Measurements from ENCODE around the gene ACTMAP. TPM values are rescaled to one million over a fixed set of nuclear protein-coding genes. Genes with fewer than 3 reads are reported as not detected.

The ACTMAP gene
- total RNA-seq, 2 experiments from 2014 or later = 3.9 to 5.7 TPM

DNA sequence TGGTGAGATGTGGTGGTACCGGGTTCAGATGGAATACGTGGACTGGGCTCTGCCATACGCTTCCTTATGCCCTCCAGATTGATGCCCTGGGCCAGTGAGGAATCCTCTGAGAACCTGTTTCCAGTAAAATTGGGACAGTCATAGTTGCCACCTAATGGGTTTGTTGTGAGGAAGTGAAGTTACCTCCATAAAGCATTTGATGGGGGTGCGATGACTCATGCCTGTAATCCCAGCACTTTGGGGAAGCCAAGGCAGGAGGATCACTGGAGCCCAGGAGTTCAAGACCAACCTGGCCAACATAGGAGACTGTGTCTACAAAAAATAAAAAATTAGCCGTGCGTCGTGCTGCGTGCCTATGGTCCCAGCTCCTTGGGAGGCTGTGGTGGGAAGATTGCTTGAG lies 5.5 kb upstream of the ACTMAP start:
- peaks cover 77% of the 10 kb centered on the region for H3K36me3 Mint-ChIP-seq (ENCODE audit: low read depth)
- CTCF ChIA-PET = interaction anchor here (1.9 to 2.9 kb wide), 2 partner anchors 43 to 51 kb away, joined by 7 to 11 read pairs; partner anchors contain the start of gene EGLN2
- no peaks in the 10 kb centered on the region for H3K27me3 Mint-ChIP-seq
- H3K9me3 Mint-ChIP-seq = no peaks in the 10 kb centered on the region
- H3K36me3 ChIP-seq (ENCODE audit: insufficient read depth, low read length) = peaks cover 57% of the 10 kb centered on the region
- no peak overlapping the region for H3K27ac ChIP-seq (ENCODE audit: low read depth in 1 of 2, low read length in 2 of 2)
- H3K27ac Mint-ChIP-seq = peak overlapping the region; percentile 86
- H3K4me3 Mint-ChIP-seq = peak overlapping the region; percentile 79
- ATAC-seq (ENCODE audit: poor library complexity) (no peak), DNase-seq (no peak)
- H3K9me3 ChIP-seq (ENCODE audit: control insufficient read depth in 1 of 2, insufficient read depth in 1 of 2, low read length in 2 of 2) = no peaks in the 10 kb centered on the region
- peaks cover 67% of the 10 kb centered on the region for H3K4me1 ChIP-seq (ENCODE audit: insufficient read depth, low read length)
- peak overlapping the region; percentile 41 for H3K4me3 ChIP-seq (ENCODE audit: low read length)
- H3K27me3 ChIP-seq (ENCODE audit: control insufficient read depth in 1 of 2, insufficient read depth in 2 of 2, low read length in 2 of 2) = no peaks in the 10 kb centered on the region
- H3K4me1 Mint-ChIP-seq (ENCODE audit: low read depth) = peaks cover 55% of the 10 kb centered on the region
- intact Hi-C loops (cut with DNase I, micrococcal nuclease) = loop anchor here in 1 of 2 experiments (10.0 kb wide), 1 partner anchor 291 kb away; the partner anchor contains the start of genes BLVRB and SPTBN4
- TF ChIP-seq, protein P1, sequence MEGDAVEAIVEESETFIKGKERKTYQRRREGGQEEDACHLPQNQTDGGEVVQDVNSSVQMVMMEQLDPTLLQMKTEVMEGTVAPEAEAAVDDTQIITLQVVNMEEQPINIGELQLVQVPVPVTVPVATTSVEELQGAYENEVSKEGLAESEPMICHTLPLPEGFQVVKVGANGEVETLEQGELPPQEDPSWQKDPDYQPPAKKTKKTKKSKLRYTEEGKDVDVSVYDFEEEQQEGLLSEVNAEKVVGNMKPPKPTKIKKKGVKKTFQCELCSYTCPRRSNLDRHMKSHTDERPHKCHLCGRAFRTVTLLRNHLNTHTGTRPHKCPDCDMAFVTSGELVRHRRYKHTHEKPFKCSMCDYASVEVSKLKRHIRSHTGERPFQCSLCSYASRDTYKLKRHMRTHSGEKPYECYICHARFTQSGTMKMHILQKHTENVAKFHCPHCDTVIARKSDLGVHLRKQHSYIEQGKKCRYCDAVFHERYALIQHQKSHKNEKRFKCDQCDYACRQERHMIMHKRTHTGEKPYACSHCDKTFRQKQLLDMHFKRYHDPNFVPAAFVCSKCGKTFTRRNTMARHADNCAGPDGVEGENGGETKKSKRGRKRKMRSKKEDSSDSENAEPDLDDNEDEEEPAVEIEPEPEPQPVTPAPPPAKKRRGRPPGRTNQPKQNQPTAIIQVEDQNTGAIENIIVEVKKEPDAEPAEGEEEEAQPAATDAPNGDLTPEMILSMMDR (IDR thresholded peaks at IDR 0.05) = no peak
- POLR2A ChIA-PET = interaction anchor here (1.1 to 4.5 kb wide), 2 partner anchors 22 to 42 kb away, joined by 3 to 22 read pairs; partner anchors contain the start of genes EGLN2 and RAB4B

DNA sequence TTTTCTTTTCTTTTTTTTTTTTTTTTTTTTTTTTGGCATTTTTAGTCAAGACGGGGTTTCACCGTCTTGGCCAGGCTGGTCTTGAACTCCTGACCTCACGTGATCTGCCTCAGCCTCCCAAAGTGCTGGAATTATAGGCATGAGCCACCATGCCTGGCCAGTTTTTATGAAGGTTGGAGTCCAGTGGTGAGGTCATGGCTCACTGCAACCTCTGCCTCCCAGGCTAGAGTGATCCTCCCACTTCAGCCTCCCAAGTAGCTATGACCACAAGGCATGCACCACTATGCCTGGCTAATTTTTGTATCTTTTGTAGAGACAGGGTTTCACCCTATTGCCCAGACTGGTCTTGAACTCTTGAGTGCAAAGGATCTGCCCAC lies 5.0 kb upstream of the ACTMAP start:
- Mint-ChIP-seq H3K4me1 (ENCODE audit: low read depth) (peaks cover 59% of the 10 kb centered on the region), H3K27me3 (no peaks in the 10 kb centered on the region), H3K9me3 (no peaks in the 10 kb centered on the region), H3K27ac (peak overlapping the region; percentile 86), H3K4me3 (peak overlapping the region; percentile 79), H3K36me3 (ENCODE audit: low read depth) (peaks cover 77% of the 10 kb centered on the region)
- H3K27ac ChIP-seq (ENCODE audit: low read depth in 1 of 2, low read length in 2 of 2) = no peak overlapping the region
- intact Hi-C loops (cut with DNase I, micrococcal nuclease) = loop anchor here in 1 of 2 experiments (10.0 kb wide), 1 partner anchor 290 kb away; the partner anchor contains the start of genes BLVRB and SPTBN4
- H3K4me1 ChIP-seq (ENCODE audit: insufficient read depth, low read length) = peaks cover 68% of the 10 kb centered on the region
- no peaks in the 10 kb centered on the region for H3K27me3 ChIP-seq (ENCODE audit: control insufficient read depth in 1 of 2, insufficient read depth in 2 of 2, low read length in 2 of 2)
- TF ChIP-seq, protein P1 (IDR thresholded peaks at IDR 0.05) = no peak
- no peaks in the 10 kb centered on the region for H3K9me3 ChIP-seq (ENCODE audit: control insufficient read depth in 1 of 2, insufficient read depth in 1 of 2, low read length in 2 of 2)
- DNase-seq = no peak
- H3K4me3 ChIP-seq (ENCODE audit: low read length) = peak overlapping the region; percentile 41
- H3K36me3 ChIP-seq (ENCODE audit: insufficient read depth, low read length) = peaks cover 51% of the 10 kb centered on the region
- ChIA-PET POLR2A (interaction anchor here (2.0 to 4.5 kb wide), 2 partner anchors 23 to 43 kb away, joined by 22 read pairs; partner anchors contain the start of genes EGLN2 and RAB4B), CTCF (interaction anchor here (1.7 to 2.9 kb wide), 3 partner anchors 39 to 51 kb away, joined by 4 to 11 read pairs (median 7); partner anchors contain the start of genes COQ8B, EGLN2 and ITPKC)
- ATAC-seq (ENCODE audit: poor library complexity) = no peak

DNA sequence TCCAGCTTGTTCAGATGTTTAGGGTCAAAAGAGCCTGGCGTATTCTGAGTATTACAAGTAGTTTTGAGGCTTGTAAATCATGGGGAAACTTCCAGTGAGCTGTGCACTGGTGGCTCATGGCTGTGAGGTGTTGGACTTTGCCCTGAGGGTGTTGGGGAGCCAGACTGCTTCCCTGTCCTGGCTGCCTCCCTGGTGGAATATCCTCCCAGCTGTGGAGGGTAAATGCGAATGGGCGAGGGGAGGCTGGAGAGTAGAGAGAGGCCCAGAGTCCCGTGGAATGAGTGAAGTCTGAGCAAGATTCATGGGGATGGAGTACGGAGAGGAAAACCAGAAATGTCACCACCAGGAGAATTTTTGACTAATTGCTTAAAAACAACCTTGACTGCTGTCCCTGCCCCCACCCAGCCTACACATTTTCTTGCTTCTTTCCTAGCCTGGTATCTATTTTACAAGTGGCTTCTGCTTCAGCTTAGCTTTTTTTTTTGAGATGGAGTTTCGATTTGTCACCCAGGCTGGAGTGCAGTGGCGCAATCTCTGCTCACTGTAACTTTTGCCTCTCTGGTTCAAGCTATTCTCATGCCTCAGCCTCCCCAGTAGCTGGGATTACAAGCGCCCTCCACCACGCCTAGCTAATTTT lies 4.5 kb upstream of the ACTMAP start:
- H3K4me1 ChIP-seq (ENCODE audit: insufficient read depth, low read length) = peaks cover 73% of the 10 kb centered on the region
- Mint-ChIP-seq H3K4me3 (peak overlapping the region; percentile 79), H3K4me1 (ENCODE audit: low read depth) (peaks cover 62% of the 10 kb centered on the region), H3K9me3 (no peaks in the 10 kb centered on the region), H3K27ac (peak overlapping the region; percentile 86), H3K36me3 (ENCODE audit: low read depth) (peaks cover 74% of the 10 kb centered on the region), H3K27me3 (no peaks in the 10 kb centered on the region)
- POLR2A ChIA-PET = interaction anchor here (2.0 to 4.5 kb wide), 2 partner anchors 23 to 43 kb away, joined by 22 read pairs; partner anchors contain the start of genes EGLN2 and RAB4B
- H3K27ac ChIP-seq (ENCODE audit: low read depth in 1 of 2, low read length in 2 of 2) = peak overlapping the region in 1 of 2 donors; percentile 45
- no peaks in the 10 kb centered on the region for H3K9me3 ChIP-seq (ENCODE audit: control insufficient read depth in 1 of 2, insufficient read depth in 1 of 2, low read length in 2 of 2)
- intact Hi-C loops (cut with DNase I, micrococcal nuclease) = loop anchor here in 1 of 2 experiments (10.0 kb wide), 1 partner anchor 290 kb away; the partner anchor contains the start of genes BLVRB and SPTBN4
- DNase-seq (peak in 5 of 14 experiments; percentile 15 to 52 (median 41)), ATAC-seq (ENCODE audit: poor library complexity) (no peak)
- H3K4me3 ChIP-seq (ENCODE audit: low read length) = peak overlapping the region; percentile 41
- no peaks in the 10 kb centered on the region for H3K27me3 ChIP-seq (ENCODE audit: control insufficient read depth in 1 of 2, insufficient read depth in 2 of 2, low read length in 2 of 2)
- CTCF ChIA-PET = interaction anchor here (0.6 to 2.9 kb wide), 4 partner anchors 38 to 887 kb away, joined by 3 to 11 read pairs (median 6); partner anchors contain the start of genes COQ8B, EGLN2 and ITPKC
- TF ChIP-seq, protein P1 (IDR thresholded peaks at IDR 0.05) = no peak
- peaks cover 46% of the 10 kb centered on the region for H3K36me3 ChIP-seq (ENCODE audit: insufficient read depth, low read length)
